OCI-LY1 (cell line): ENCODE results near the gene TNFRSF18.

ENCODE experiments used
- CTCF ChIP-seq: fragments of 200-600 bp; sonication (generic), shearing (Covaris generic); IDR thresholded peaks from 2 replicates; pipeline ENCODE4 v1.5.1; 2017; ENCODE audit warnings: mild to moderate bottlenecking, antibody characterized with exemption, low read length, moderate library complexity, mixed read lengths
- EZH2 ChIP-seq: fragments of 200-600 bp; sonication (generic), shearing (Covaris generic); IDR thresholded peaks from 2 replicates; pipeline ENCODE4 v1.8.0; 2017; ENCODE audit warnings: borderline replicate concordance, mixed run types, mild to moderate bottlenecking, antibody characterized with exemption, low read length, moderate library complexity, mixed read lengths

GRCh38 chr1:1205769-1206375 is 520 bp downstream of the TNFRSF18 start:
- no peak for TF ChIP-seq CTCF
- no peak for TF ChIP-seq EZH2
